Mesothelial cell of epicardium (in vitro differentiated cells): Measurements from ENCODE around the gene ZNF783. TPM values are rescaled to one million over a fixed set of nuclear protein-coding genes. Genes with fewer than 3 reads are reported as not detected.

ENCODE experiments used
- DNase-seq, 2 experiments: peaks; one replicate each; pipeline ENCODE4 v3.0.0; 2021; ENCODE audit warnings: low spot score in 2 of 2; ENCODE audit not compliant: unreplicated experiment in 2 of 2
- H3K27ac Mint-ChIP-seq: 2 replicates; pipeline ENCODE4 v1.8.0; 2021; ENCODE audit warnings: mixed read lengths
- H3K27me3 Mint-ChIP-seq: 2 replicates; pipeline ENCODE4 v1.8.0; 2021; ENCODE audit warnings: low read depth, mixed read lengths
- H3K36me3 Mint-ChIP-seq: 2 replicates; pipeline ENCODE4 v1.8.0; 2021; ENCODE audit warnings: mixed read lengths
- H3K4me1 Mint-ChIP-seq: 2 replicates; pipeline ENCODE4 v1.8.0; 2021; ENCODE audit warnings: mixed read lengths
- H3K4me3 Mint-ChIP-seq: 2 replicates; pipeline ENCODE4 v1.8.0; 2021; ENCODE audit warnings: mild to moderate bottlenecking, moderate library complexity, mixed read lengths
- H3K9me3 Mint-ChIP-seq: 2 replicates; pipeline ENCODE4 v1.8.0; 2021; ENCODE audit warnings: mixed read lengths
- CTCF ChIP-seq: fragments of 200-600 bp; sonication (generic); IDR thresholded peaks from one replicate; pipeline ENCODE4 v1.5.0; 2021; ENCODE audit warnings: antibody characterized with exemption; ENCODE audit not compliant: unreplicated experiment
- total RNA-seq: library from RNA; stranded (reverse); gene quantifications from 3 replicates; pipeline ENCODE4 v1.2.1, GENCODE V29; 2021

Gene ZNF783
- total RNA-seq, 1 donor from 2014 or later, result 35.5 TPM

GRCh38 chr7:149280661-149281507 lies 18.9 kb downstream of the ZNF783 start:
- Mint-ChIP-seq H3K27ac (no peak overlapping the region), H3K4me1 (peaks cover 9% of the 10 kb centered on the region), H3K4me3 (no peak overlapping the region), H3K27me3 (no peaks in the 10 kb centered on the region), H3K36me3 (peaks cover 40% of the 10 kb centered on the region), H3K9me3 (no peaks in the 10 kb centered on the region)
- no peak for TF ChIP-seq CTCF
- DNase-seq, result no peak

GRCh38 chr7:149281508-149282330 lies 19.7 kb downstream of the ZNF783 start:
- no peak for TF ChIP-seq CTCF
- no peak overlapping the region for H3K4me3 Mint-ChIP-seq

GRCh38 chr7:149282331-149282655 lies 20.3 kb downstream of the ZNF783 start:
- no peak overlapping the region for H3K4me3 Mint-ChIP-seq
- H3K4me1 Mint-ChIP-seq, result peaks cover 11% of the 10 kb centered on the region
- H3K27ac Mint-ChIP-seq, result no peak overlapping the region
- peaks cover 32% of the 10 kb centered on the region for H3K36me3 Mint-ChIP-seq
- H3K9me3 Mint-ChIP-seq, result no peaks in the 10 kb centered on the region
- DNase-seq, result no peak
- TF ChIP-seq CTCF, result no peak
- no peaks in the 10 kb centered on the region for H3K27me3 Mint-ChIP-seq

More at GRCh38 chr7:149281508-149282330, 19.7 kb downstream of the ZNF783 start:
- Mint-ChIP-seq H3K9me3 (no peaks in the 10 kb centered on the region), H3K27ac (no peak overlapping the region), H3K27me3 (no peaks in the 10 kb centered on the region), H3K36me3 (peaks cover 35% of the 10 kb centered on the region), H3K4me1 (peaks cover 11% of the 10 kb centered on the region)
- DNase-seq, result no peak

GRCh38 chr7:149283321-149283720 lies 21.3 kb downstream of the ZNF783 start:
- Mint-ChIP-seq H3K4me3 (no peak overlapping the region), H3K36me3 (peaks cover 29% of the 10 kb centered on the region), H3K4me1 (peaks cover 11% of the 10 kb centered on the region), H3K9me3 (no peaks in the 10 kb centered on the region), H3K27me3 (no peaks in the 10 kb centered on the region), H3K27ac (no peak overlapping the region)
- no peak for DNase-seq
- TF ChIP-seq CTCF, result no peak

GRCh38 chr7:149284343-149284742 lies 22.3 kb downstream of the ZNF783 start:
- Mint-ChIP-seq H3K27ac (no peak overlapping the region), H3K36me3 (peaks cover 20% of the 10 kb centered on the region)

More at GRCh38 chr7:149284343-149284742, 22.3 kb downstream of the ZNF783 start:
- no peak for TF ChIP-seq CTCF
- Mint-ChIP-seq H3K4me1 (peaks cover 11% of the 10 kb centered on the region), H3K9me3 (no peaks in the 10 kb centered on the region), H3K4me3 (peak overlapping the region; percentile 90), H3K27me3 (no peaks in the 10 kb centered on the region)
- no peak for DNase-seq
